ENCODE measurements around the gene TMEM81.

Gene TMEM81

GRCh38 chr1:205076245-205076761 is 8.0 kb downstream of the TMEM81 start:
- no peak for DNase-seq (ENCODE audit: low read depth, low spot score)

GRCh38 chr1:205075642-205076155 is 8.6 kb downstream of the TMEM81 start:
- no peak for DNase-seq (ENCODE audit: low read depth, low spot score)

GRCh38 chr1:205074513-205074912 is 9.7 kb downstream of the TMEM81 start:
- DNase-seq (ENCODE audit: low read depth, low spot score), result no peak

- DNase-seq (ENCODE audit: low read depth, low spot score), result no peak
Measured at GRCh38 chr1:205074084-205074483, 10.2 kb downstream of the TMEM81 start.

- DNase-seq (ENCODE audit: low read depth, low spot score), result no peak
Measured at GRCh38 chr1:205073511-205073910, 10.7 kb downstream of the TMEM81 start.

GRCh38 chr1:205072881-205073280 is 11.4 kb downstream of the TMEM81 start:
- DNase-seq (ENCODE audit: low read depth, low spot score), result no peak

GRCh38 chr1:205072286-205072685 is 12.0 kb downstream of the TMEM81 start:
- no peak for DNase-seq (ENCODE audit: low read depth, low spot score)

- no peak for DNase-seq (ENCODE audit: low read depth, low spot score)
Measured at GRCh38 chr1:205071801-205072200, 12.5 kb downstream of the TMEM81 start.

GRCh38 chr1:205071028-205071409 is 13.2 kb downstream of the TMEM81 start:
- DNase-seq (ENCODE audit: low read depth, low spot score), result no peak

- no peak for DNase-seq (ENCODE audit: low read depth, low spot score)
Measured at GRCh38 chr1:205069371-205070125, 14.7 kb downstream of the TMEM81 start.

- DNase-seq (ENCODE audit: low read depth, low spot score), result no peak
Measured at GRCh38 chr1:205068457-205069040, 15.7 kb downstream of the TMEM81 start.

- DNase-seq (ENCODE audit: low read depth, low spot score), result no peak
Measured at GRCh38 chr1:205068001-205068400, 16.3 kb downstream of the TMEM81 start.

GRCh38 chr1:205067031-205067430 is 17.2 kb downstream of the TMEM81 start:
- no peak for DNase-seq (ENCODE audit: low read depth, low spot score)

GRCh38 chr1:205066141-205066818 is 18.0 kb downstream of the TMEM81 start:
- DNase-seq (ENCODE audit: low read depth, low spot score), result no peak

GRCh38 chr1:205065666-205066065 is 18.6 kb downstream of the TMEM81 start:
- DNase-seq (ENCODE audit: low read depth, low spot score), result no peak

- DNase-seq (ENCODE audit: low read depth, low spot score), result no peak
Measured at GRCh38 chr1:205064741-205065316, 19.4 kb downstream of the TMEM81 start.

GRCh38 chr1:205064301-205064700 is 20.0 kb downstream of the TMEM81 start:
- DNase-seq (ENCODE audit: low read depth, low spot score), result no peak

GRCh38 chr1:205062895-205063294 is 21.4 kb downstream of the TMEM81 start:
- DNase-seq (ENCODE audit: low read depth, low spot score), result no peak

GRCh38 chr1:205062319-205062718 is 21.9 kb downstream of the TMEM81 start:
- DNase-seq (ENCODE audit: low read depth, low spot score), result no peak

- peak; percentile 12 for DNase-seq (ENCODE audit: low read depth, low spot score)
Measured at GRCh38 chr1:205061665-205062069, 22.6 kb downstream of the TMEM81 start.

GRCh38 chr1:205061227-205061626 is 23.0 kb downstream of the TMEM81 start:
- DNase-seq (ENCODE audit: low read depth, low spot score), result no peak

GRCh38 chr1:205060746-205061145 is 23.5 kb downstream of the TMEM81 start:
- DNase-seq (ENCODE audit: low read depth, low spot score), result no peak

All from activated naive CD8-positive, alpha-beta T cell treated with anti-CD3 and anti-CD28 coated beads, Interleukin-2, amount 50 U/mL, for 16 hours (primary cell).